ENCODE data around the gene CPED1.

DNA sequence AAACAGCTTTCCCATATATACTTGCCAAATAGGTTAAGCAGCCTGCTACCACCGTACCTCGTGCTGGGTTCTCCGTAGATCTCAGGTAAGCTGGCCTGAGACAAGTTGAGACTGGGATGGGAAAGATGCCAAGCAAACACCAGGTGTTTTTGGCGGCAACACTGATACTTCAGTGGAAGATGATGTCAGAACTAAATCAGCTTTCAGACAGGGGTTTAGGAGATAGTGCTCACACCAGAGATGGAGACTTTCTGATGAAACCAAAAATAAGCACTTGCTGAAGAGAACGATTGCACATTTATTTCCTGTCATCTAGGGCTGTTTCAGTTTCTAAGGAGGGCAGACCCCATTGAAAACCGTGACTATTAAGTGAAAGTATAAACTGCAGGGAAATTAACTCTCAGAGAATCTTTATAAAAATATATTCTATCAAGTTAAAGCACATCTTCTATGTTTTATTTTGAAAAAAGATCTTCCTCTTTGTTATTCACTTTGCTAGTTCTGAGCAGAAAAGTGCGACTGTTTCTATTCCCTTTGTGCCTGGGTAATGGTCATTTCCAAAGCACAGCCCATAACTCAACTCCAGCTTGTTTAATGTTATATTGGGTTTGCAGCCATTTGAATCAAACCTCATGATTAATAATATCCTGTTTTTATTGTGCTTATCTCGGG, 149.9 kb downstream of the CPED1 start:
- TF ChIP-seq, protein P1, sequence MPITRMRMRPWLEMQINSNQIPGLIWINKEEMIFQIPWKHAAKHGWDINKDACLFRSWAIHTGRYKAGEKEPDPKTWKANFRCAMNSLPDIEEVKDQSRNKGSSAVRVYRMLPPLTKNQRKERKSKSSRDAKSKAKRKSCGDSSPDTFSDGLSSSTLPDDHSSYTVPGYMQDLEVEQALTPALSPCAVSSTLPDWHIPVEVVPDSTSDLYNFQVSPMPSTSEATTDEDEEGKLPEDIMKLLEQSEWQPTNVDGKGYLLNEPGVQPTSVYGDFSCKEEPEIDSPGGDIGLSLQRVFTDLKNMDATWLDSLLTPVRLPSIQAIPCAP (CRISPR knock-in tag; IDR thresholded peaks at IDR 0.05): no peak
- TF ChIP-seq MAX (CRISPR knock-in tag; IDR thresholded peaks at IDR 0.05) (no peak), KAT7 (CRISPR knock-in tag; IDR thresholded peaks at IDR 0.05; ENCODE audit: borderline replicate concordance) (no peak), ELF4 (CRISPR knock-in tag; IDR thresholded peaks at IDR 0.05; ENCODE audit: low read depth) (no peak)
- TF ChIP-seq, protein P2, sequence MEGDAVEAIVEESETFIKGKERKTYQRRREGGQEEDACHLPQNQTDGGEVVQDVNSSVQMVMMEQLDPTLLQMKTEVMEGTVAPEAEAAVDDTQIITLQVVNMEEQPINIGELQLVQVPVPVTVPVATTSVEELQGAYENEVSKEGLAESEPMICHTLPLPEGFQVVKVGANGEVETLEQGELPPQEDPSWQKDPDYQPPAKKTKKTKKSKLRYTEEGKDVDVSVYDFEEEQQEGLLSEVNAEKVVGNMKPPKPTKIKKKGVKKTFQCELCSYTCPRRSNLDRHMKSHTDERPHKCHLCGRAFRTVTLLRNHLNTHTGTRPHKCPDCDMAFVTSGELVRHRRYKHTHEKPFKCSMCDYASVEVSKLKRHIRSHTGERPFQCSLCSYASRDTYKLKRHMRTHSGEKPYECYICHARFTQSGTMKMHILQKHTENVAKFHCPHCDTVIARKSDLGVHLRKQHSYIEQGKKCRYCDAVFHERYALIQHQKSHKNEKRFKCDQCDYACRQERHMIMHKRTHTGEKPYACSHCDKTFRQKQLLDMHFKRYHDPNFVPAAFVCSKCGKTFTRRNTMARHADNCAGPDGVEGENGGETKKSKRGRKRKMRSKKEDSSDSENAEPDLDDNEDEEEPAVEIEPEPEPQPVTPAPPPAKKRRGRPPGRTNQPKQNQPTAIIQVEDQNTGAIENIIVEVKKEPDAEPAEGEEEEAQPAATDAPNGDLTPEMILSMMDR (IDR thresholded peaks at IDR 0.05): no peak

All from WTC11 (cell line).